22Rv1 (cell line): ENCODE measurements around the gene XIST.
"Not testable (repeated sequence)": the region's sequence is repeated elsewhere in the genome, so short reads cannot be mapped to it uniquely, and the experiment has no call there.

Experiments
- H3K27ac ChIP-seq: fragments of 450-650 bp; 2 replicates; pipeline ENCODE4 v1.5.1; 2017
- CTCF ChIP-seq: fragments of 450-650 bp; IDR thresholded peaks from 2 replicates; pipeline ENCODE4 v1.5.1; 2017; ENCODE audit warnings: mild to moderate bottlenecking
- ZFX ChIP-seq: fragments of 450-650 bp; IDR thresholded peaks from 2 replicates; pipeline ENCODE4 v1.6.1; 2017; ENCODE audit warnings: antibody characterized with exemption, borderline replicate concordance

XIST gene

GRCh38 chrX:73852467-73852866, at the start of gene XIST:
Gene XIST (minus strand): TSS chrX:73852714.
- TF ChIP-seq CTCF (no peak), ZFX (no peak)
- no peak within 1 kb of the TSS for H3K27ac ChIP-seq

- not testable (repeated sequence) for H3K27ac ChIP-seq
Observed at GRCh38 chrX:73898315-73898714, 45.8 kb upstream of the XIST start.

- not testable (repeated sequence) for H3K27ac ChIP-seq
Observed at GRCh38 chrX:73892515-73893090, 40.1 kb upstream of the XIST start.

- H3K27ac ChIP-seq = not testable (repeated sequence)
Observed at GRCh38 chrX:73882260-73882659, 29.7 kb upstream of the XIST start.

- H3K27ac ChIP-seq = no peak overlapping the region
- TF ChIP-seq CTCF = no peak
- TF ChIP-seq ZFX = no peak
Observed at GRCh38 chrX:73877687-73878086, 25.2 kb upstream of the XIST start.

GRCh38 chrX:73876911-73877310, 24.4 kb upstream of the XIST start:
- H3K27ac ChIP-seq = no peak overlapping the region
- TF ChIP-seq ZFX (no peak), CTCF (no peak)

- no peak overlapping the region for H3K27ac ChIP-seq
- TF ChIP-seq CTCF (no peak), ZFX (no peak)
Observed at GRCh38 chrX:73868916-73869315, 16.4 kb upstream of the XIST start.

- H3K27ac ChIP-seq = no peak overlapping the region
- TF ChIP-seq CTCF (no peak), ZFX (no peak)
Observed at GRCh38 chrX:73867144-73867543, 14.6 kb upstream of the XIST start.

- no peak for TF ChIP-seq ZFX
- no peak for TF ChIP-seq CTCF
- no peak overlapping the region for H3K27ac ChIP-seq
Observed at GRCh38 chrX:73863852-73864251, 11.3 kb upstream of the XIST start.
